ENCODE data around the gene RHBDL2. TPM values are rescaled to one million over a fixed set of nuclear protein-coding genes. Genes with fewer than 3 reads are reported as not detected.

Gene RHBDL2
- total RNA-seq, 1 experiment from 2014 or later = 7.1 TPM

- no peak for ATAC-seq
- no peak for DNase-seq (ENCODE audit: low read depth, low spot score)
- Histone ChIP-seq H3K36me3 (ENCODE audit: control insufficient read depth, insufficient read depth, low read length) (peaks cover 6% of the 10 kb centered on the region), H3K9me3 (ENCODE audit: control insufficient read depth, insufficient read depth, low read depth, low read length) (no peaks in the 10 kb centered on the region), H3K27ac (ENCODE audit: low read length) (no peak overlapping the region), H3K4me1 (ENCODE audit: control insufficient read depth, insufficient read depth, low read length) (no peaks in the 10 kb centered on the region), H3K4me3 (ENCODE audit: low read depth in 2 of 2, low read length in 2 of 2) (no peak overlapping the region), H3K27me3 (ENCODE audit: control insufficient read depth, insufficient read depth, low read length) (no peaks in the 10 kb centered on the region)
- ChIA-PET POLR2A (interaction anchor here (0.6 kb wide), 1 partner anchor 172 kb away, joined by 3 read pairs; no protein-coding TSS in a partner anchor), CTCF (no interaction called here)
- intact Hi-C loops (cut with micrococcal nuclease; ENCODE audit: unreplicated experiment) = no loop called here
- TF ChIP-seq REST (IDR thresholded peaks at IDR 0.05; ENCODE audit: insufficient read depth in 1 of 2, low read depth in 2 of 2, low read length in 1 of 2) (no peak), TCF7L2 (IDR thresholded peaks at IDR 0.05; ENCODE audit: low read depth, low read length) (no peak), POLR2AphosphoS5 (IDR thresholded peaks at IDR 0.05; ENCODE audit: low read depth, low read length) (no peak), SIN3A (IDR thresholded peaks at IDR 0.05; ENCODE audit: borderline replicate concordance, insufficient read depth, low read depth, low read length) (no peak), CTCF (IDR thresholded peaks at IDR 0.05) (no peak)
- in situ Hi-C loops (cut with HindIII; ENCODE audit: low pct_unique_long_range_greater_than_20kb, low sequenced_read_pairs) = no loop called here
- no TSS peak for BruUV-seq (replicated peaks)
Measured at GRCh38 chr1:38865112-38865715, 76.4 kb downstream of the RHBDL2 start.

GRCh38 chr1:38860454-38860795 is 81.2 kb downstream of the RHBDL2 start:
- in situ Hi-C loops (cut with HindIII; ENCODE audit: low pct_unique_long_range_greater_than_20kb, low sequenced_read_pairs) = no loop called here
- DNase-seq (ENCODE audit: low read depth, low spot score) (no peak), ATAC-seq (peak; percentile 7)
- ChIA-PET POLR2A (interaction anchor here (0.7 kb wide), 2 partner anchors 15 to 232 kb away, joined by 5 to 6 read pairs; no protein-coding TSS in a partner anchor), CTCF (no interaction called here)
- intact Hi-C loops (cut with micrococcal nuclease; ENCODE audit: unreplicated experiment) = no loop called here
- TF ChIP-seq POLR2AphosphoS5 (IDR thresholded peaks at IDR 0.05; ENCODE audit: low read depth, low read length) (no peak), SIN3A (IDR thresholded peaks at IDR 0.05; ENCODE audit: borderline replicate concordance, insufficient read depth, low read depth, low read length) (0 out of 2 replicates have a peak, but pooled peaks have one; percentile 60)
- Histone ChIP-seq H3K27me3 (ENCODE audit: control insufficient read depth, insufficient read depth, low read length) (no peaks in the 10 kb centered on the region), H3K36me3 (ENCODE audit: control insufficient read depth, insufficient read depth, low read length) (peaks cover 25% of the 10 kb centered on the region), H3K4me1 (ENCODE audit: control insufficient read depth, insufficient read depth, low read length) (peaks cover 10% of the 10 kb centered on the region), H3K27ac (ENCODE audit: low read length) (peak overlapping the region; percentile 89), H3K4me3 (ENCODE audit: low read depth in 2 of 2, low read length in 2 of 2) (peak overlapping the region; percentile 84 to 100), H3K9me3 (ENCODE audit: control insufficient read depth, insufficient read depth, low read depth, low read length) (no peaks in the 10 kb centered on the region)
- BruUV-seq (replicated peaks) = TSS peak; percentile 67
